Body of pancreas (tissue), 4 donors: ENCODE measurements around the gene RAD51C.
A peak's percentile ranks its signal among the peaks of the same experiment; 100 is the strongest.

ENCODE experiments used
- CTCF ChIP-seq, 7 experiments: fragments of 450-650 bp in 4 of 7; fragments of 200-600 bp in 3 of 7; sonication (generic) in 3 of 7; IDR thresholded peaks; one replicate each; pipeline ENCODE4 v1.5.1; 2016 to 2019; ENCODE audit warnings: antibody characterized with exemption in 7 of 7
- POLR2A ChIP-seq, 3 donors: fragments of 450-650 bp; IDR thresholded peaks; one replicate each; pipeline ENCODE4 v1.6.1; 2016; ENCODE audit warnings: antibody characterized with exemption in 3 of 3, mild to moderate bottlenecking in 2 of 3

GRCh38 chr17:58710948-58711552, 18.6 kb downstream of the RAD51C start:
- TF ChIP-seq CTCF (IDR thresholded peaks at IDR 0.05) (peak; percentile 25 to 83 (median 64)), POLR2A (IDR thresholded peaks at IDR 0.05) (no peak)
